Activated CD4-positive, alpha-beta memory T cell treated with anti-CD3 and anti-CD28 coated beads for 36 hours (primary cell): ENCODE measurements around the gene CDCA3. TPM values are rescaled to one million over a fixed set of nuclear protein-coding genes. Genes with fewer than 3 reads are reported as not detected.
"Not testable (repeated sequence)": the region's sequence is repeated elsewhere in the genome, so short reads cannot be mapped to it uniquely, and the experiment has no call there.

Experiments
- CTCF ChIA-PET: fragments of 350-600 bp; sonication (Branson Sonifier 250); formaldehyde crosslinking; loops from one replicate; lab custom pipeline; 2021; ENCODE audit warnings: antibody characterized with exemption, inconsistent platforms; lab: Charles Lee
- POLR2A ChIA-PET: fragments of 350-600 bp; sonication (Branson Sonifier 250); formaldehyde crosslinking; loops from one replicate; lab custom pipeline; 2021; ENCODE audit warnings: antibody characterized with exemption; lab: Charles Lee
- DNase-seq: peaks from one replicate; pipeline ENCODE4 v3.0.0-alpha.2; 2020
- H3K27ac Mint-ChIP-seq: one replicate; pipeline ENCODE4 v1.8.0; 2021; ENCODE audit warnings: mixed read lengths
- H3K27me3 Mint-ChIP-seq: one replicate; pipeline ENCODE4 v1.8.0; 2021; ENCODE audit warnings: mixed read lengths
- H3K36me3 Mint-ChIP-seq: one replicate; pipeline ENCODE4 v1.8.0; 2021; ENCODE audit warnings: mixed read lengths
- H3K4me1 Mint-ChIP-seq: one replicate; pipeline ENCODE4 v1.8.0; 2021; ENCODE audit warnings: low read depth, mixed read lengths
- H3K4me3 Mint-ChIP-seq: one replicate; pipeline ENCODE4 v1.8.0; 2021; ENCODE audit warnings: mild to moderate bottlenecking, mixed read lengths
- H3K9me3 Mint-ChIP-seq: one replicate; pipeline ENCODE4 v1.8.0; 2021; ENCODE audit warnings: mixed read lengths
- intact Hi-C: fragments of 100-400 bp; cut with micrococcal nuclease; formaldehyde crosslinking; loops from one replicate; pipeline ENCODE4 v1.15.1; 2023
- total RNA-seq, 2 experiments: library from RNA; stranded (reverse); gene quantifications; one replicate each; pipeline ENCODE4 v1.2.3, GENCODE V29; 2021

Gene CDCA3
- total RNA-seq, 2 experiments from 2014 or later: 80.3 to 87.8 TPM

- Mint-ChIP-seq H3K4me3 (peak overlapping the region; percentile 87), H3K9me3 (no peaks in the 10 kb centered on the region), H3K36me3 (peaks cover 54% of the 10 kb centered on the region), H3K4me1 (peaks cover 55% of the 10 kb centered on the region), H3K27ac (peak overlapping the region; percentile 89), H3K27me3 (no peaks in the 10 kb centered on the region)
- peak; percentile 90 for DNase-seq
- CTCF ChIA-PET: interaction anchor here (0.6 to 4.1 kb wide), 46 partner anchors 10 to 407 kb away, joined by 3 to 74 read pairs (median 4); partner anchors contain the start of genes ACRBP, C12orf57, CD4 and CDCA3
- intact Hi-C loops: loop anchor here (1.0 to 5.0 kb wide), 8 partner anchors 19 to 235 kb away; partner anchors contain the start of genes C1R, C1RL, ENO2 and LPCAT3
- POLR2A ChIA-PET: interaction anchor here (0.6 to 5.7 kb wide), 27 partner anchors 8 to 337 kb away, joined by 3 to 59 read pairs (median 6); partner anchors contain the start of genes ATN1, C12orf57, CDCA3 and COPS7A
Measured at GRCh38 chr12:6872073-6873048, 21.3 kb upstream of the CDCA3 start.

DNA sequence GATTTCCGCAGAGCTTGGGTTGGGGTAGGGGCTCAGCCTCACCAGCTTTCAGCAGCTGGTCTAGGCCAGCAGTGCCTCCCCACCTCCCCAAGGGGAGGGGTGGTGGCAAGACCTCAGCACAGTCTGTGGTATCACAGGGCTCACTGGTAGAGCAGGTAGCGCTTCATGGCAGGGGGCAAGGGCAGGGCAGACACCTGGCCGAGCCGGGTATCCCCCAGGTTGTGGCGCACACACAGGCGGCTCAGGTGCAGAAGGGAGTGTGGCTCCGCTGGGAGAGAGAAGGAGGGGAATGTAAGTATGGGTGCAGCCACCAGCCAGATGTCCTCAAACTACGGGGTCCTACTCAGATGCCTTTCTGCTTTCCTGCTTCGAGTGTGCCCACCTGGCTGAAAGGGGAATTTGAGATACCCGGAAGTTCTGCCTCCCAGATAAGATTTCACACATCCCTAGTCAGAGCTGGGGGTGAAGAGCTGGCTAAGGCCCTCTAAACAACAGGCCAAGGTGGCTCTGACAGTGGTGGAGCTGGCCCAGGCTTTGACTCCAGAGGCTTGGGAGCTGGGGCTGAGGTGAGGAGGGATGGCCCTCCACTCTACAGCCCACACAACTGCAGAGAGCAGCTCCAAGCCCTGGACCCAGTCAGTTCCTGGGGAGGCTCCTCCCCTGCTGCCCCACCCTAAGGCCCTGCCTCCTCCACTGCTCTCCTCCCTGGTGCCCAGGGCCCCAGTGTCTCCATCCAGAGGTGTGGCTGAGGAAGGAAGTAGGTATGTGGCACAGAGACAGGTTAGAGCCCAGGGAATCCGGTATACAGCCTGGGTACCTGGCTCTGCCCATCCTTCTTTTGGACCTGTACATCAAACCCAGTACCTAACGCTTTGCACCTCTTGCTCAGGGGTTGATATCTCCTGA, 20.2 kb upstream of the CDCA3 start:
- intact Hi-C loops: loop anchor here (5.0 kb wide), 2 partner anchors 221 to 236 kb away; partner anchors contain the start of genes C1R and C1RL
- Mint-ChIP-seq H3K4me3 (peak overlapping the region; percentile 87), H3K27me3 (no peaks in the 10 kb centered on the region), H3K9me3 (no peaks in the 10 kb centered on the region), H3K36me3 (peaks cover 52% of the 10 kb centered on the region), H3K4me1 (peaks cover 63% of the 10 kb centered on the region), H3K27ac (peak overlapping the region; percentile 89)
- POLR2A ChIA-PET: interaction anchor here (1.0 to 5.7 kb wide), 9 partner anchors 10 to 182 kb away, joined by 3 to 59 read pairs (median 10); partner anchors contain the start of genes C12orf57, CDCA3, RNU7-1 and USP5
- CTCF ChIA-PET: interaction anchor here (1.0 to 4.1 kb wide), 12 partner anchors 11 to 118 kb away, joined by 3 to 74 read pairs (median 9); partner anchors contain the start of genes CDCA3, GNB3, MLF2 and P3H3
- DNase-seq: peak; percentile 66

DNA sequence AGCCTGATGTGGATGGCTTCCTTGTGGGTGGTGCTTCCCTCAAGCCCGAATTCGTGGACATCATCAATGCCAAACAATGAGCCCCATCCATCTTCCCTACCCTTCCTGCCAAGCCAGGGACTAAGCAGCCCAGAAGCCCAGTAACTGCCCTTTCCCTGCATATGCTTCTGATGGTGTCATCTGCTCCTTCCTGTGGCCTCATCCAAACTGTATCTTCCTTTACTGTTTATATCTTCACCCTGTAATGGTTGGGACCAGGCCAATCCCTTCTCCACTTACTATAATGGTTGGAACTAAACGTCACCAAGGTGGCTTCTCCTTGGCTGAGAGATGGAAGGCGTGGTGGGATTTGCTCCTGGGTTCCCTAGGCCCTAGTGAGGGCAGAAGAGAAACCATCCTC, 19.2 kb upstream of the CDCA3 start:
- intact Hi-C loops: loop anchor here (5.0 kb wide), 2 partner anchors 222 to 237 kb away; partner anchors contain the start of genes C1R and C1RL
- not testable (repeated sequence) for H3K9me3 Mint-ChIP-seq, DNase-seq, H3K27me3 Mint-ChIP-seq, H3K4me3 Mint-ChIP-seq
- H3K36me3 Mint-ChIP-seq: peaks cover 54% of the 10 kb centered on the region
- POLR2A ChIA-PET: interaction anchor here (1.3 to 5.7 kb wide), 3 partner anchors 17 to 94 kb away, joined by 4 to 59 read pairs (median 18); partner anchors contain the start of genes C12orf57, CDCA3, RNU7-1 and USP5
- H3K27ac Mint-ChIP-seq: peak overlapping the region; percentile 44
- peaks cover 61% of the 10 kb centered on the region for H3K4me1 Mint-ChIP-seq
- CTCF ChIA-PET: interaction anchor here (0.9 to 2.5 kb wide), 7 partner anchors 12 to 147 kb away, joined by 3 to 27 read pairs (median 4); partner anchors contain the start of genes COPS7A, MLF2 and P3H3

GRCh38 chr12:6869049-6870021, 18.2 kb upstream of the CDCA3 start:
- peak overlapping the region; percentile 98 for H3K4me3 Mint-ChIP-seq
- intact Hi-C loops: loop anchor here (1.0 to 5.0 kb wide), 5 partner anchors 17 to 238 kb away; partner anchors contain the start of genes C1R, C1RL and USP5
- ChIA-PET POLR2A (interaction anchor here (0.9 to 4.8 kb wide), 9 partner anchors 16 to 261 kb away, joined by 3 to 94 read pairs (median 4); partner anchors contain the start of genes C12orf57, CD4, CDCA3 and RNU7-1), CTCF (interaction anchor here (0.6 to 3.8 kb wide), 26 partner anchors 11 to 244 kb away, joined by 3 to 49 read pairs (median 4); partner anchors contain the start of genes C12orf57, C1RL, CDCA3 and COPS7A)
- H3K4me1 Mint-ChIP-seq: peaks cover 59% of the 10 kb centered on the region
- peak overlapping the region; percentile 97 for H3K27ac Mint-ChIP-seq
- H3K9me3 Mint-ChIP-seq: no peaks in the 10 kb centered on the region
- H3K36me3 Mint-ChIP-seq: peaks cover 61% of the 10 kb centered on the region
- H3K27me3 Mint-ChIP-seq: no peaks in the 10 kb centered on the region
- DNase-seq: peak; percentile 90

- Mint-ChIP-seq H3K27ac (peak overlapping the region; percentile 97), H3K4me3 (peak overlapping the region; percentile 98), H3K36me3 (peaks cover 62% of the 10 kb centered on the region), H3K4me1 (peaks cover 55% of the 10 kb centered on the region), H3K9me3 (no peaks in the 10 kb centered on the region), H3K27me3 (no peaks in the 10 kb centered on the region)
- ChIA-PET POLR2A (interaction anchor here (0.9 to 4.8 kb wide), 11 partner anchors 15 to 334 kb away, joined by 3 to 94 read pairs (median 4); partner anchors contain the start of genes C12orf57, CD4, CDCA3 and GAPDH), CTCF (interaction anchor here (0.7 to 3.8 kb wide), 10 partner anchors 12 to 115 kb away, joined by 3 to 49 read pairs (median 8); partner anchors contain the start of genes CDCA3, LRRC23, MLF2 and USP5)
- DNase-seq: peak; percentile 41
- intact Hi-C loops: loop anchor here (1.0 kb wide), 3 partner anchors 16 to 32 kb away; partner anchors contain the start of gene USP5
Measured at GRCh38 chr12:6868211-6869048, 17.3 kb upstream of the CDCA3 start.

DNA sequence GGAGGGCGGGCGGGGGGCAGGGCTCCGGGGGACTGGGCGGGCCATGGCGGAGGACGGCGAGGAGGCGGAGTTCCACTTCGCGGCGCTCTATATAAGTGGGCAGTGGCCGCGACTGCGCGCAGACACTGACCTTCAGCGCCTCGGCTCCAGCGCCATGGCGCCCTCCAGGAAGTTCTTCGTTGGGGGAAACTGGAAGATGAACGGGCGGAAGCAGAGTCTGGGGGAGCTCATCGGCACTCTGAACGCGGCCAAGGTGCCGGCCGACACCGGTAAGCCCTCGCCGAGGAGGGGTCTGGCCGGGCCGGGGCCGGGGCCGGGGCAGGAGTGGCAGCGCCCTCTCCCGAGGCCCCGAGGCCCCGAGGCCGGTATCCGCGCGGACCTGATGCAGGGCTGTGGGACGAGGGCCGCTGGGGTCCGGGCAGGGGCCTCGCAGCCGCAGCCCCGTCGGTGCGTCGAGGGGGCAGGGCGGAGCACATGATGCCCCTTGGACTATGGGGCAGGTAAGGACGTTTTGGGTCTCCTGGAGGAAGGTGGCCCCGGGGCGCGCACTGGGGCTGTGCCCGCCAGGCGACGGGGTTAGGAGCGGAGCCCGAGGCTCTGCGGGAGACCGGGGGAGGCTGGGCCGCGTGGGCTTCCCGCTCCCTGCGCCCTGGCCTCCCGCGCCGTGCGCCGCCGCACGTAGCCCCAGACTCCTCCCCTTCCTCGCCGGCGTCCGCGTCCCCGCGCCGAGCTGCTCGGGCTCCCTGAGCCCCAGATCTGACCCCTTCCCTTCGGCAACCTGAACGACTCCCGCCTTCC, 16.5 kb upstream of the CDCA3 start, which contains the start of gene TPI1:
TPI1 (plus strand) TSS at position 119 of the 798 bp plus-strand sequence; CDS start at position 155, 36 bp downstream.
- peak within 1 kb of the TSS; percentile 98 for H3K4me3 Mint-ChIP-seq
- POLR2A ChIA-PET: interaction anchor here (0.7 to 4.8 kb wide), 12 partner anchors 15 to 333 kb away, joined by 3 to 94 read pairs (median 4); partner anchors contain the start of genes C12orf57, CD4, CDCA3 and GAPDH
- intact Hi-C loops: no loop called here
- peak; percentile 88 for DNase-seq
- CTCF ChIA-PET: interaction anchor here (0.7 to 3.8 kb wide), 3 partner anchors 14 to 245 kb away, joined by 3 to 49 read pairs (median 27); partner anchors contain the start of genes CDCA3 and USP5
- peak within 1 kb of the TSS; percentile 98 for H3K27ac Mint-ChIP-seq
- H3K27me3 Mint-ChIP-seq: no peaks in the 10 kb centered on the region
- peaks cover 54% of the 10 kb centered on the region for H3K4me1 Mint-ChIP-seq
- H3K9me3 Mint-ChIP-seq: no peaks in the 10 kb centered on the region
- peaks cover 63% of the 10 kb centered on the region for H3K36me3 Mint-ChIP-seq

- H3K27me3 Mint-ChIP-seq: no peaks in the 10 kb centered on the region
- POLR2A ChIA-PET: interaction anchor here (0.5 to 4.8 kb wide), 13 partner anchors 9 to 1065 kb away, joined by 3 to 94 read pairs (median 3); partner anchors contain the start of genes C12orf57, CDCA3, MLF2 and PTPN6
- intact Hi-C loops: no loop called here
- no peak for DNase-seq
- CTCF ChIA-PET: interaction anchor here (0.7 to 3.8 kb wide), 3 partner anchors 14 to 246 kb away, joined by 3 to 49 read pairs (median 3); partner anchors contain the start of genes CDCA3, MLF2 and USP5
- H3K27ac Mint-ChIP-seq: peak overlapping the region; percentile 98
- H3K9me3 Mint-ChIP-seq: no peaks in the 10 kb centered on the region
- H3K4me1 Mint-ChIP-seq: peaks cover 48% of the 10 kb centered on the region
- peaks cover 63% of the 10 kb centered on the region for H3K36me3 Mint-ChIP-seq
- peak overlapping the region; percentile 98 for H3K4me3 Mint-ChIP-seq
Measured at GRCh38 chr12:6866920-6867412, 15.9 kb upstream of the CDCA3 start.
